HG03520 (cell line): ENCODE data around the gene PPFIA1.
"Not testable (repeated sequence)": the region's sequence is repeated elsewhere in the genome, so short reads cannot be mapped to it uniquely, and the experiment has no call there.

Experiments used
- ATAC-seq: cut with Tn5 transposase; IDR thresholded peaks from one replicate; pipeline ENCODE4 v1.9.1; 2021; ENCODE audit warnings: mild to moderate bottlenecking, moderate library complexity; ENCODE audit not compliant: unreplicated experiment

PPFIA1 gene

GRCh38 chr11:70319396-70320076 lies 49.0 kb downstream of the PPFIA1 start:
- ATAC-seq, result no peak

- no peak for ATAC-seq
Measured at GRCh38 chr11:70322666-70323065, 52.2 kb downstream of the PPFIA1 start.

- ATAC-seq, result no peak
Measured at GRCh38 chr11:70323806-70324205, 53.3 kb downstream of the PPFIA1 start.

- ATAC-seq, result no peak
Measured at GRCh38 chr11:70324376-70325115, 54.1 kb downstream of the PPFIA1 start.

GRCh38 chr11:70325824-70326223 lies 55.3 kb downstream of the PPFIA1 start:
- no peak for ATAC-seq

- no peak for ATAC-seq
Measured at GRCh38 chr11:70326365-70326811, 55.9 kb downstream of the PPFIA1 start.

GRCh38 chr11:70326833-70327232 lies 56.3 kb downstream of the PPFIA1 start:
- no peak for ATAC-seq

- no peak for ATAC-seq
Measured at GRCh38 chr11:70327717-70328116, 57.2 kb downstream of the PPFIA1 start.

GRCh38 chr11:70328556-70328955 lies 58.1 kb downstream of the PPFIA1 start:
- ATAC-seq, result no peak

GRCh38 chr11:70331320-70331843 lies 60.9 kb downstream of the PPFIA1 start:
- ATAC-seq, result not testable (repeated sequence)

GRCh38 chr11:70331901-70332300 lies 61.4 kb downstream of the PPFIA1 start:
- no peak for ATAC-seq

- ATAC-seq, result no peak
Measured at GRCh38 chr11:70332567-70332966, 62.1 kb downstream of the PPFIA1 start.

GRCh38 chr11:70333261-70333660 lies 62.8 kb downstream of the PPFIA1 start:
- ATAC-seq, result no peak

- ATAC-seq, result no peak
Measured at GRCh38 chr11:70334351-70334995, 64.0 kb downstream of the PPFIA1 start.

GRCh38 chr11:70335511-70335910 lies 65.0 kb downstream of the PPFIA1 start:
- ATAC-seq, result no peak

GRCh38 chr11:70338594-70338993 lies 68.1 kb downstream of the PPFIA1 start:
- no peak for ATAC-seq

GRCh38 chr11:70339066-70339465 lies 68.6 kb downstream of the PPFIA1 start:
- no peak for ATAC-seq

- no peak for ATAC-seq
Measured at GRCh38 chr11:70341881-70342429, 71.5 kb downstream of the PPFIA1 start.

- no peak for ATAC-seq
Measured at GRCh38 chr11:70343636-70344035, 73.1 kb downstream of the PPFIA1 start.

GRCh38 chr11:70348191-70348590 lies 77.7 kb downstream of the PPFIA1 start:
- ATAC-seq, result no peak

GRCh38 chr11:70348608-70349007 lies 78.1 kb downstream of the PPFIA1 start:
- no peak for ATAC-seq
